GM18870 (cell line): ENCODE results near the gene NACC2.
"Not testable (repeated sequence)": the region's sequence is repeated elsewhere in the genome, so short reads cannot be mapped to it uniquely, and the experiment has no call there.

Experiments
- ATAC-seq: cut with Tn5 transposase; IDR thresholded peaks from one replicate; pipeline ENCODE4 v1.9.1; 2021; ENCODE audit warnings: moderate library complexity; ENCODE audit not compliant: unreplicated experiment

The NACC2 gene

GRCh38 chr9:136112541-136112940, 17.5 kb upstream of the NACC2 start:
- no peak for ATAC-seq

- no peak for ATAC-seq
Measured at GRCh38 chr9:136111910-136112309, 16.8 kb upstream of the NACC2 start.

GRCh38 chr9:136111190-136111589, 16.1 kb upstream of the NACC2 start:
- no peak for ATAC-seq

- ATAC-seq = no peak
Measured at GRCh38 chr9:136110082-136111061, 15.3 kb upstream of the NACC2 start.

GRCh38 chr9:136109351-136110081, 14.4 kb upstream of the NACC2 start:
- no peak for ATAC-seq

GRCh38 chr9:136108648-136109266, 13.7 kb upstream of the NACC2 start:
- no peak for ATAC-seq

GRCh38 chr9:136107953-136108647, 13.0 kb upstream of the NACC2 start:
- no peak for ATAC-seq

- ATAC-seq = no peak
Measured at GRCh38 chr9:136107155-136107952, 12.3 kb upstream of the NACC2 start.

GRCh38 chr9:136105398-136106135, 10.5 kb upstream of the NACC2 start:
- ATAC-seq = no peak

- ATAC-seq = no peak
Measured at GRCh38 chr9:136104916-136105315, 9.8 kb upstream of the NACC2 start.

- ATAC-seq = no peak
Measured at GRCh38 chr9:136104488-136104800, 9.4 kb upstream of the NACC2 start.

GRCh38 chr9:136103651-136104487, 8.8 kb upstream of the NACC2 start:
- ATAC-seq = no peak

GRCh38 chr9:136101615-136102074, 6.6 kb upstream of the NACC2 start:
- ATAC-seq = not testable (repeated sequence)

- no peak for ATAC-seq
Measured at GRCh38 chr9:136100700-136101614, 5.9 kb upstream of the NACC2 start.

GRCh38 chr9:136099542-136099941, 4.5 kb upstream of the NACC2 start:
- no peak for ATAC-seq

GRCh38 chr9:136098844-136099243, 3.8 kb upstream of the NACC2 start:
- ATAC-seq = no peak

GRCh38 chr9:136098210-136098609, 3.1 kb upstream of the NACC2 start:
- no peak for ATAC-seq
